ENCODE measurements around the gene SLC9A1. TPM values are rescaled to one million over a fixed set of nuclear protein-coding genes. Genes with fewer than 3 reads are reported as not detected.

Gene SLC9A1
- total and polyA plus RNA-seq, 12 donors, result 9.4 to 34.4 (median 20.7) TPM

- Histone ChIP-seq H3K4me3 (peak overlapping the region in 9 of 10 donors; percentile 57 to 86 (median 83)), H3K27ac (peak overlapping the region; percentile 59 to 97 (median 92)), H3K4me1 (peaks cover 15 to 63% (median 54%) of the 10 kb centered on the region in 9 donors), H3K9me3 (no peaks in the 10 kb centered on the region), H3K36me3 (no peaks in the 10 kb centered on the region), H3K27me3 (no peaks in the 10 kb centered on the region)
- intact Hi-C loops (cut with DNase I), result loop anchor here in 6 of 10 donors (2.0 to 5.0 kb wide), 3 partner anchors 23 to 42 kb away; no protein-coding TSS in a partner anchor
- DNase-seq (no peak), ATAC-seq (no peak)
- 86 to 89% methylated on average over 21 of the region's 21 CpGs for WGBS, 2 donors
- TF ChIP-seq CTCF (IDR thresholded peaks at IDR 0.05), result no peak
These were observed 982 bp downstream of the SLC9A1 start for GRCh38 chr1:27153927-27154358.

GRCh38 chr1:27153549-27153886, 1.4 kb downstream of the SLC9A1 start:
- Histone ChIP-seq H3K27ac (peak overlapping the region; percentile 59 to 97 (median 92)), H3K27me3 (no peaks in the 10 kb centered on the region), H3K4me1 (peaks cover 15 to 68% (median 59%) of the 10 kb centered on the region in 9 donors), H3K9me3 (no peaks in the 10 kb centered on the region), H3K36me3 (no peaks in the 10 kb centered on the region), H3K4me3 (peak overlapping the region in 9 of 10 donors; percentile 57 to 86 (median 83))
- DNase-seq, result no peak
- no peak for TF ChIP-seq CTCF (IDR thresholded peaks at IDR 0.05)
- ATAC-seq, result peak in 5 of 8 donors; percentile 21 to 46 (median 29)
- intact Hi-C loops (cut with DNase I), result loop anchor here in 6 of 10 donors (2.0 to 5.0 kb wide), 3 partner anchors 23 to 41 kb away; no protein-coding TSS in a partner anchor
- WGBS, 2 donors, result 27 to 28% methylated on average over 4 of the region's 4 CpGs

GRCh38 chr1:27152829-27153548, 1.9 kb downstream of the SLC9A1 start:
- DNase-seq, result no peak
- no peak for TF ChIP-seq CTCF (IDR thresholded peaks at IDR 0.05)
- 68 to 70% methylated on average over 2 of the region's 2 CpGs for WGBS, 2 donors
- peaks cover 19 to 72% (median 62%) of the 10 kb centered on the region in 9 donors for H3K4me1 ChIP-seq
- intact Hi-C loops (cut with DNase I), result loop anchor here in 6 of 10 donors (2.0 to 5.0 kb wide), 3 partner anchors 22 to 41 kb away; no protein-coding TSS in a partner anchor
- peak overlapping the region; percentile 5 to 86 (median 80) for H3K4me3 ChIP-seq
- peak in 5 of 8 donors; percentile 2 to 20 (median 3) for ATAC-seq
- H3K9me3 ChIP-seq, result no peaks in the 10 kb centered on the region
- peak overlapping the region; percentile 59 to 97 (median 92) for H3K27ac ChIP-seq
- no peaks in the 10 kb centered on the region for H3K27me3 ChIP-seq
- peaks cover 0 to 2% (median 0%) of the 10 kb centered on the region in 9 donors for H3K36me3 ChIP-seq

- H3K4me3 ChIP-seq, result peak overlapping the region in 9 of 10 donors; percentile 57 to 86 (median 83)
- peak; percentile 44 to 49 for DNase-seq
- H3K36me3 ChIP-seq, result peaks cover 0 to 2% (median 0%) of the 10 kb centered on the region in 9 donors
- no peaks in the 10 kb centered on the region for H3K9me3 ChIP-seq
- intact Hi-C loops (cut with DNase I), result loop anchor here in 6 of 10 donors (2.0 to 5.0 kb wide), 3 partner anchors 21 to 40 kb away; no protein-coding TSS in a partner anchor
- H3K4me1 ChIP-seq, result peaks cover 19 to 77% (median 67%) of the 10 kb centered on the region in 9 donors
- H3K27me3 ChIP-seq, result no peaks in the 10 kb centered on the region
- WGBS, 2 donors, result 23 to 38% methylated on average over 7 of the region's 7 CpGs
- peak overlapping the region; percentile 59 to 97 (median 92) for H3K27ac ChIP-seq
- ATAC-seq, result peak; percentile 26 to 75 (median 62)
- no peak for TF ChIP-seq CTCF (IDR thresholded peaks at IDR 0.05)
These were observed 2.7 kb downstream of the SLC9A1 start for GRCh38 chr1:27152004-27152828.
